AG09319 (cell line): Measurements from ENCODE around the gene LMO2.

ENCODE experiments used
- DNase-seq: peaks from one replicate; pipeline ENCODE4 v3.0.0-alpha.2; 2010; ENCODE audit warnings: low read depth; ENCODE audit errors: extremely low read depth
- TF ChIP-seq, protein P1 (sequence below): IDR thresholded peaks from 2 replicates; pipeline ENCODE4 v1.5.1; 2011; ENCODE audit warnings: low read depth, mild to moderate bottlenecking, inconsistent platforms, low read length, moderate library complexity

Gene LMO2

DNA sequence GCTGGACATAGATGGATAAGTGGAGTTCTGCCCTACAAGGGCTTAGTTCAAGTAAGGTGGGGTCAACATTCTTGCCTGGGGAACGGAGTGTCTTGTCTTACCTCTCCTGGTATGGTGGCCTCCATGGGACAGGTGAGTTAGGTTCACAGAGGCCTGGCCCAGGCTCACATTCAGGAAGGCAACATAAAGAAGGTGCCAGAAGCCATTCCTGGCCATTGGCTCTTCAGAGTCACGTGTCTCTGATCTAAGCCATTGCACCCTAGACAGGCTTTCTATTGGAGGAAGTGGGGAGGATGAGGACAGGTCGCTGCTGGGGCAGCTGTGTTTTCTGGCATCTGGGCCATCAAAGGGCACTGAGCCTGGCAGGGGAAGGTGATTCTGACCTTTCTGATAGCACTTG, 14.8 kb downstream of the LMO2 start:
- DNase-seq = no peak
- TF ChIP-seq, protein P1, sequence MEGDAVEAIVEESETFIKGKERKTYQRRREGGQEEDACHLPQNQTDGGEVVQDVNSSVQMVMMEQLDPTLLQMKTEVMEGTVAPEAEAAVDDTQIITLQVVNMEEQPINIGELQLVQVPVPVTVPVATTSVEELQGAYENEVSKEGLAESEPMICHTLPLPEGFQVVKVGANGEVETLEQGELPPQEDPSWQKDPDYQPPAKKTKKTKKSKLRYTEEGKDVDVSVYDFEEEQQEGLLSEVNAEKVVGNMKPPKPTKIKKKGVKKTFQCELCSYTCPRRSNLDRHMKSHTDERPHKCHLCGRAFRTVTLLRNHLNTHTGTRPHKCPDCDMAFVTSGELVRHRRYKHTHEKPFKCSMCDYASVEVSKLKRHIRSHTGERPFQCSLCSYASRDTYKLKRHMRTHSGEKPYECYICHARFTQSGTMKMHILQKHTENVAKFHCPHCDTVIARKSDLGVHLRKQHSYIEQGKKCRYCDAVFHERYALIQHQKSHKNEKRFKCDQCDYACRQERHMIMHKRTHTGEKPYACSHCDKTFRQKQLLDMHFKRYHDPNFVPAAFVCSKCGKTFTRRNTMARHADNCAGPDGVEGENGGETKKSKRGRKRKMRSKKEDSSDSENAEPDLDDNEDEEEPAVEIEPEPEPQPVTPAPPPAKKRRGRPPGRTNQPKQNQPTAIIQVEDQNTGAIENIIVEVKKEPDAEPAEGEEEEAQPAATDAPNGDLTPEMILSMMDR = no peak

DNA sequence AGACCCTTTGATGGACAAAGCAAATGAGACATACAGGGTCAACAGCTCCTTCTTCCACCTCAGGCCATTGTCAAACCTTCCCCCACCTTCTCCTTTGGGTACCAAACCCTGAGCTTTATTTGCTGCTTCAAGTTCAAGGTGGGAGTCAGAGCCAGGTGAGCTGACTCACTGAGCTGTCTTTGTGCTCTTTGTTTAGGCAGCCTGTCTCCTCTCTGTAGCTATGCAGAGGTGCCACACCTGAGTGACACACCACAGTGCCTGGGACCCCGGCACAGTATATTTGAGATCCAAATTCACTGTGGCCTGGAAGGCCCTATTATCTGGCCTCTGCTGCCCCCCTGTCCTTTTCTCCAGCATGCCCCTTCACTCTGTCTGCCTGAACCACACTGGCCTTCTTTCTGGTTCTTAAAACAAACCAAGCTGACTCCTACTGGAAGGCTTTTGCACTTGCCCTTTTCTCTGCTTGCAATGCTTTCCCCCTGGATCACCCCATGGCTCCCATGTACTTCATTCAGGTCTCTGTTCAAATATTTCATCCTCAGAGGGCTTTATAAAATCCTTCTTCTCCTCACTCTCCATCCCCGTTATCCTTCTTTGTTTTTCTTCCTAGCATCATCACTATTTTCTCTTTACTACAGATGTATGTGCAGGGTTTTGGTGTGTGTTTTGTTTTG, 16.1 kb downstream of the LMO2 start:
- DNase-seq = no peak
- TF ChIP-seq, protein P1 = no peak

DNA sequence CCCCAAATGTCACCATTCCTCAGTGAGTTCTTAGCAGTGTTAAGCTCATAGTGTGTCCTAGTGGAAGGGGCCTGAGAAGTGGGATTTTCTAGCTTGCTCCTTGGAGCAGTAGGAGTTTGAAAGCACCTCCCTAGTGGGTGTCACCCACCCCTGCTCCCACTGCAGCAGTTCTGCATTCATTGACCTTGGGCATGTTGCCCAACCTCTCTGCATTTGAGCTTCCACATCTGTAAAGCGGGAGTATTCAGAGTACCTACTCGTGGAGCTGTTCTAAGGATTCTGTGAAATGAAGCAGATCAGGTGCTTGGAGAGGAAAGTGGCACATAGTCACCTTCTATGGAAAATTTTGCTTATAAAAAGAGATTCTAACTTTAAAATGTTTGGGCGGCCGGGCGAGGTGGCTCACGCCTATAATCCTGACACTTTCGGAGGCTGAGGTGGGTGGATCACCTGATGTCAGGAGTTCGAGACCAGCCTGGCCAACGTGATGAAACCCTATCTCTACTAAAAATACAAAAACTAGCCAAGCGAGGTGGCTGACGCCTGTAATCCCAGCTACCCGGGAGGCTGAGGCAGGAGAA, 16.9 kb downstream of the LMO2 start:
- DNase-seq = no peak
- TF ChIP-seq, protein P1 = no peak

DNA sequence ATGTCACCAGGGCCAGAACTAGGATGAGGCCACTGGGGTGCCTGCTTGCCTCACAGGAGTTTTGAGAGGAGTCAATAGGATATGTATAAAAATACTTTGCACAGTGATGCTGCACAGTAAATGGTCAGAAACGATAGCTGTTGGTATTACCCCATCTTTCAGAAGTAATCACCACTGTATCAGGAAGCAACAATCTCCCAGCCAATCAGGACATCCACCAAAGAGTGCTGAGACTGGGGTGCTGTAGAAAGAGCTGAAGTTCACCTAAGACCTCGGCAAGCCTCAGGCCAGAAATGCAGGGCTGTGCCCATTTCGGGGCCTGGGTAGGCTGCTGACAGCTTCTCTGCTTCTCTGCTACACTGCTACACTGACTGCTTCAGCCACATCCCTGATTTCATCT, 17.4 kb downstream of the LMO2 start:
- TF ChIP-seq, protein P1 = no peak
- DNase-seq = no peak

DNA sequence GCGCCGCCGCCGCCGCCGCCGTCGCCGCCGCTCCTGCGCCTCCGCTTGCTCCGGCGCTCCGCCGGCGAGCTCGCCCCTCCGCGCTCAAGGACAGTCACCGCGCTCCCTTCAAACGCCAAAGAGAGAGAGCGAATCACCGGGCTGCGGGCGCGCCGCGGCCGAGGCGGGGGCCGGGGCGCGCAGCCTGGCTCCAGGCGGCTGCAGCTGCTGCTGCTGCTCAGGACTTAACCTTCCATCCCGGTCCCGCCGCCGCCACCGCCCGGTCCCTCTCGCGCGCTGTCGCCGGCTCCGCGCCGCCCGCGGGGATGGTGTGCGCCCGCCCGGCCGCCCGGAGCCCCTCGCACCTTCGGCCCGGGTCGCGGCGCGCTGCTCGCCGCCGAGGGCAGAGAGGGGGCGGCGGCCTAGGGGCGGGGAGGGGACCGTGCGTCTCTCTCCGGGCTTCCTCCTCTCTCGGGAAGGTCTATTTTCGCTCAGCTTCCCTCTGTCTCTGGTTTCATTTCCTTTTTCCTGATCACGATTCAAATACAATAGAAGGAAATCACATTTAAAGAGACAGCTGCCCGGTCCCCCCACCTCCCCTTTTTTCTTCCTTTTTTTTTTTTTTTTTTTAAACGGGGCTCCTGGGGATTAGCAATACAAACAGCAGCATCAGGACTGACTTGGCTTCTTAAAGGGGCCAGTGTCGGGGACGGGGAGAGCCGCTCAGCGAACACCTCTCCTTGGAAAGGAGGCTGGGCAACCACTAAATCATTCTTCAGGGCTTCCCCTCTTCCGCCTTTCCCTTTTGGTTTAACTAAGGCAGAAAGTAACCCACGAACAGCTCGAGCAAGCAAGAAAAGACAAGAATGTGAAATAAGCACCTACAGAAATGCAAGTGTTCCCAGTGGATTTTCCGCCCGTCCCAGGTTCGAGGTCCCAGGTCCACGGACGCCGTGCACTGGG, 22.1 kb downstream of the LMO2 start:
- no peak for DNase-seq
- TF ChIP-seq, protein P1 = no peak

DNA sequence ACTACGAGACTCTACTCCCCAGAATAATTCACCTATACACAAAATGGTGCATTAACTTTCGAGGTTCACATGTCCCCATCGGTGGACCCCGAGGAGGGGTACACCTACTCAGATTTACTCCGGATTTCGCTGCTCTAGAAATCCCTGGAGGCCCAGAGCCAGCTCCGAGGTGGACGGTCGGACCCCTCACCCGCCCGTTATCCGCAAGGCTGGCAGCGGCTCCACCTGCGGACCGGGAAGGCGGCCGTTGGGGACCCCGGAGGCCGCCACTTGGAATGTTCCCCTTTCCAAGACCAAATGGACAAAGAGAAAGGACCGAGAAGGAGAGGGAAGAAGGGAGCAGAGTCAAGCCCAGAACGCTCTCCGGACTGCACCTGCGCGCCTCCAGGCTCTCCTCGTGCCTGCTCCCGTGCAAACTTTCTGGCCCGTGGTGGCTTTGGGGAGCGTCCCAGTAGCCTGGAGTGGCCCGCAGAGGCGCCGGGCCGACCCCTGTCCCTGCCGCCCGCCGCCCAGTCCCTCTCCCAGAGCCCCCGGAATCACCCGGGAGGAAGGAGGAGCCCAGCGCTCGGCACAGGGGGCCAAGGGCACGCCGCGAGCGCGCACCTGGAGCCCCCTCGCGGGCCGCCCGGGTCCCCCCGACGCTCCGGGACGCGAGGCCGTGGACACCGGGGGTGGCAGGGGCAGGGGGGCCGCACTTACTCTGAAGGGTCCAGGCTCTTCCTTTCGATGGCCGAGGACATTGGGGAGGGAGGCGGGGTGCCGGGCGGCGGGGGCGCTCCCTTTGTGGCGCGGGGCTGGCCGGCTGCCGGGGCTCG, 23.0 kb downstream of the LMO2 start:
- DNase-seq = no peak
- TF ChIP-seq, protein P1 = no peak
